22Rv1 (cell line): ENCODE results near the gene P2RX3.
"Not testable (repeated sequence)": the region's sequence is repeated elsewhere in the genome, so short reads cannot be mapped to it uniquely, and the experiment has no call there.

Source experiments
- CTCF ChIP-seq: fragments of 450-650 bp; IDR thresholded peaks from 2 replicates; pipeline ENCODE4 v1.5.1; 2017; ENCODE audit warnings: mild to moderate bottlenecking
- ZFX ChIP-seq: fragments of 450-650 bp; IDR thresholded peaks from 2 replicates; pipeline ENCODE4 v1.6.1; 2017; ENCODE audit warnings: antibody characterized with exemption, borderline replicate concordance

- TF ChIP-seq CTCF, ZFX: not testable (repeated sequence)
Observed at GRCh38 chr11:57403003-57403801, 65.0 kb downstream of the P2RX3 start.
